HL-60 (cell line): ENCODE results near the gene POLR1F.
A peak's percentile ranks its signal among the peaks of the same experiment; 100 is the strongest.

ENCODE experiments used
- DNase-seq, 2 experiments: peaks; one replicate each; pipeline ENCODE4 v3.0.0-alpha.2; 2010 to 2020; ENCODE audit warnings: low read depth in 1 of 2, low spot score in 1 of 2
- H3K27ac ChIP-seq: fragments of 250-450 bp; sonication (Bioruptor Pico); replicated peaks from 2 replicates; pipeline ENCODE4 v1.5.1; 2020; ENCODE audit warnings: mild to moderate bottlenecking, moderate library complexity
- H3K27me3 ChIP-seq: fragments of 250-450 bp; sonication (Bioruptor Pico); 2 replicates; pipeline ENCODE4 v1.5.1; 2021; ENCODE audit warnings: mild to moderate bottlenecking, moderate library complexity; ENCODE audit not compliant: insufficient read depth, poor library complexity, severe bottlenecking
- H3K4me3 ChIP-seq: replicated peaks from 2 replicates; pipeline ENCODE4 v1.5.1; 2011; ENCODE audit warnings: mild to moderate bottlenecking, control low read depth, low read length; ENCODE audit not compliant: insufficient read depth
- GABPA ChIP-seq: IDR thresholded peaks from 2 replicates; pipeline ENCODE4 v1.6.1; 2012; ENCODE audit warnings: low read depth
- POLR2AphosphoS5 ChIP-seq: IDR thresholded peaks from 2 replicates; pipeline ENCODE4 v1.6.1; 2012; ENCODE audit warnings: low read depth
- SPI1 ChIP-seq: IDR thresholded peaks from 2 replicates; pipeline ENCODE4 v1.6.1; 2012; ENCODE audit warnings: low read depth, mild to moderate bottlenecking, borderline replicate concordance
- TF ChIP-seq, protein P1 (sequence below): IDR thresholded peaks from one replicate; pipeline ENCODE4 v1.5.1; 2011; ENCODE audit warnings: low read length, control low read depth, inconsistent platforms; ENCODE audit not compliant: insufficient read depth
- TF ChIP-seq, protein P2 (sequence below): IDR thresholded peaks from 2 replicates; pipeline ENCODE4 v1.6.1; 2012; ENCODE audit warnings: low read depth; ENCODE audit not compliant: insufficient replicate concordance

POLR1F gene

DNA sequence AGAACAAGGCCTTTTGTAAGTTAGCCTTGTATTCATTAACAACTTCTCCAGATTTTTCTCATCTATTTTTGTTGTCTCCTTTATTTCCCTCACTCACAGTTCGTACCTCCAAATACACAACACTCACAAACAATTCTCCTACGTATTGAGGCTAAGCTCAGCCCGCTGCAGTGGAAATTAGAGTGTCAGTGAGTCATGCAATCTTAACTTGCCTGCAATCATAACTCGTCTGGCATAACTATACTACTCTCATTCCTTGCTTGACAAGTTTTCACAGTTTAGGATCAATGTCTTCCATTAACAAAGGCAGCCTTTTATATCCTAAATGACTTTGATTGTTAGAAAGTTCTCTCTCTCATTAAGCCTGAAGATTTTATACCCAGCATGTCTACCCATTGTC lies 40.8 kb upstream of the POLR1F start:
- H3K27ac ChIP-seq, result no peak overlapping the region
- no peak for TF ChIP-seq POLR2AphosphoS5
- TF ChIP-seq, protein P1, sequence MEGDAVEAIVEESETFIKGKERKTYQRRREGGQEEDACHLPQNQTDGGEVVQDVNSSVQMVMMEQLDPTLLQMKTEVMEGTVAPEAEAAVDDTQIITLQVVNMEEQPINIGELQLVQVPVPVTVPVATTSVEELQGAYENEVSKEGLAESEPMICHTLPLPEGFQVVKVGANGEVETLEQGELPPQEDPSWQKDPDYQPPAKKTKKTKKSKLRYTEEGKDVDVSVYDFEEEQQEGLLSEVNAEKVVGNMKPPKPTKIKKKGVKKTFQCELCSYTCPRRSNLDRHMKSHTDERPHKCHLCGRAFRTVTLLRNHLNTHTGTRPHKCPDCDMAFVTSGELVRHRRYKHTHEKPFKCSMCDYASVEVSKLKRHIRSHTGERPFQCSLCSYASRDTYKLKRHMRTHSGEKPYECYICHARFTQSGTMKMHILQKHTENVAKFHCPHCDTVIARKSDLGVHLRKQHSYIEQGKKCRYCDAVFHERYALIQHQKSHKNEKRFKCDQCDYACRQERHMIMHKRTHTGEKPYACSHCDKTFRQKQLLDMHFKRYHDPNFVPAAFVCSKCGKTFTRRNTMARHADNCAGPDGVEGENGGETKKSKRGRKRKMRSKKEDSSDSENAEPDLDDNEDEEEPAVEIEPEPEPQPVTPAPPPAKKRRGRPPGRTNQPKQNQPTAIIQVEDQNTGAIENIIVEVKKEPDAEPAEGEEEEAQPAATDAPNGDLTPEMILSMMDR, result no peak
- TF ChIP-seq, protein P2, sequence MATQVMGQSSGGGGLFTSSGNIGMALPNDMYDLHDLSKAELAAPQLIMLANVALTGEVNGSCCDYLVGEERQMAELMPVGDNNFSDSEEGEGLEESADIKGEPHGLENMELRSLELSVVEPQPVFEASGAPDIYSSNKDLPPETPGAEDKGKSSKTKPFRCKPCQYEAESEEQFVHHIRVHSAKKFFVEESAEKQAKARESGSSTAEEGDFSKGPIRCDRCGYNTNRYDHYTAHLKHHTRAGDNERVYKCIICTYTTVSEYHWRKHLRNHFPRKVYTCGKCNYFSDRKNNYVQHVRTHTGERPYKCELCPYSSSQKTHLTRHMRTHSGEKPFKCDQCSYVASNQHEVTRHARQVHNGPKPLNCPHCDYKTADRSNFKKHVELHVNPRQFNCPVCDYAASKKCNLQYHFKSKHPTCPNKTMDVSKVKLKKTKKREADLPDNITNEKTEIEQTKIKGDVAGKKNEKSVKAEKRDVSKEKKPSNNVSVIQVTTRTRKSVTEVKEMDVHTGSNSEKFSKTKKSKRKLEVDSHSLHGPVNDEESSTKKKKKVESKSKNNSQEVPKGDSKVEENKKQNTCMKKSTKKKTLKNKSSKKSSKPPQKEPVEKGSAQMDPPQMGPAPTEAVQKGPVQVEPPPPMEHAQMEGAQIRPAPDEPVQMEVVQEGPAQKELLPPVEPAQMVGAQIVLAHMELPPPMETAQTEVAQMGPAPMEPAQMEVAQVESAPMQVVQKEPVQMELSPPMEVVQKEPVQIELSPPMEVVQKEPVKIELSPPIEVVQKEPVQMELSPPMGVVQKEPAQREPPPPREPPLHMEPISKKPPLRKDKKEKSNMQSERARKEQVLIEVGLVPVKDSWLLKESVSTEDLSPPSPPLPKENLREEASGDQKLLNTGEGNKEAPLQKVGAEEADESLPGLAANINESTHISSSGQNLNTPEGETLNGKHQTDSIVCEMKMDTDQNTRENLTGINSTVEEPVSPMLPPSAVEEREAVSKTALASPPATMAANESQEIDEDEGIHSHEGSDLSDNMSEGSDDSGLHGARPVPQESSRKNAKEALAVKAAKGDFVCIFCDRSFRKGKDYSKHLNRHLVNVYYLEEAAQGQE, result no peak
- TF ChIP-seq GABPA, result no peak
- TF ChIP-seq SPI1, result no peak
- no peak for DNase-seq
- H3K27me3 ChIP-seq, result no peaks in the 10 kb centered on the region
- no peak overlapping the region for H3K4me3 ChIP-seq

DNA sequence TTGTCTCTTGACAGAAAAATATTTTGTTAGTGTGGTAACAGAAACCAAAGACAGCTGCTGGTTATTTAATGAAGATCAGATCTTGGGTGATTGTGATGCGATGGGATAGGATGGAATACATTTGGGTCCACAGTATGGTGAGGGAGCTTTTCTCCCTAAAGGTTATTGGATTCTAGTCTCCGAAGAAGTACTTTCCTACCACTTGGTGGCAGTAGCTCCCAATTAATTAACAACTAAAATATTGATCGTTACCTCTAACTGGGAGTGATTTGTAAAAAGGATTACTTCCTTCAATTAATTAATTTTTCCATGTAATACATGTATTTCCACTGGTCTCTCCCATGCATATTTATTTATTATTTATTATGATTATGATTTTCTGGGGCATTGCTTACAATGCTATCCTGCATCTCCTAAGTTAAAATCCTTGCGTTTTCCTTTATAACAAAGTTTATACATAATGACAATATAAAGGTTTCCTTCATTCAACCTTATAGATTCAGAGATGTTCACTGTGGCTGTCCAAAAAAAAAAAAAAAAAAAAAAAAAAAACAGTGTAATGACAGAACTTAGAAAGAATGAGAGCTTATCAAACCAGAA lies 39.0 kb upstream of the POLR1F start:
- H3K27me3 ChIP-seq, result peaks cover 2% of the 10 kb centered on the region
- DNase-seq, result peak in 1 of 2 experiments; percentile 2
- no peak overlapping the region for H3K27ac ChIP-seq
- no peak for TF ChIP-seq GABPA
- TF ChIP-seq, protein P1, result peak; percentile 15
- no peak overlapping the region for H3K4me3 ChIP-seq

DNA sequence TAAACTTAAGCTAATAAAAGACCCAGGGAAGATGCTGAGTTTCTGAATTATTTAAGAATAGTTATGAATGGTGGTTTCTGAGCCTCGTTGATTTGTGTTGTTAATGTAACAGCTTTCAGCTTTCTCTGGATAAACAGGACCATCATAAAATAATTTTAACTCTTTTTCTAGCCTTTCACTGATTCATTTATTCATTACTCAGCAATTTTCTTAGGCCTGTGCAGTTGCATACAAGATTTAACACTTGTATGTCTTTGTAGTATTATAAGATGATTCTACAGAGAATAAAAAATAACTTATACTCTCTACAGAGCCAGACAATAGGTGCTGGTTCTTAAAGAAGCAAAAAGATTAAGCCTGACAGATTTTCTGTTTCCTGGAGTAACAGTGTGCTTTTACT lies 35.2 kb upstream of the POLR1F start:
- peaks cover 2% of the 10 kb centered on the region for H3K27me3 ChIP-seq
- no peak for TF ChIP-seq SPI1
- H3K4me3 ChIP-seq, result no peak overlapping the region
- no peak overlapping the region for H3K27ac ChIP-seq
- DNase-seq, result no peak

DNA sequence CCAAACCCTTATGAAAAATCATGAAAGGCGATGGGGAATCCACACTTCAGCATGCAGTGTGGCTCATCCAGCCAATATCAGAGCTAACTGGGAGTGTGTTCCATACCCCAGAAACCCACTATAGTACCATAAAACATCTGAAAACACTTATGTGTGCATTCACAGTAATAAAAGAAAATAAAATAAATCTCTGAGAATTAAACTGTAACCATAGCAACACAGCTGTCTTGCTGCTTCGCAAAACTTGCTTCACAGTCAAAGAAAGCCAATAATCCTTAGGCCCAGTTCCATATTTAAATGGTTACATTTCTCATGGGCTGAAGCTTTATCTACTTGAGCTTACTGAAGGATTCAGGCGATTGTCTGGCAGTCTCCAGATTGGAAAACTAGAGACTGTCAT lies 19.9 kb upstream of the POLR1F start:
- no peak for TF ChIP-seq POLR2AphosphoS5
- TF ChIP-seq GABPA, result no peak
- TF ChIP-seq, protein P2, result no peak
- no peak for TF ChIP-seq SPI1
- TF ChIP-seq, protein P1, result no peak
- H3K27ac ChIP-seq, result no peak overlapping the region
- no peak for DNase-seq
- no peak overlapping the region for H3K4me3 ChIP-seq
- no peaks in the 10 kb centered on the region for H3K27me3 ChIP-seq
